Suppressor macrophage (primary cell): ENCODE measurements around the gene GRN.
"Not testable (repeated sequence)": the region's sequence is repeated elsewhere in the genome, so short reads cannot be mapped to it uniquely, and the experiment has no call there.

Experiments used
- DNase-seq, 4 experiments: peaks; one replicate each; pipeline ENCODE4 v3.0.0-alpha.2; 2020 to 2022

GRN gene

GRCh38 chr17:44361292-44362260 lies 16.5 kb downstream of the GRN start:
- no peak for DNase-seq

GRCh38 chr17:44362459-44362948 lies 17.4 kb downstream of the GRN start:
- no peak for DNase-seq

GRCh38 chr17:44362949-44363612 lies 18.0 kb downstream of the GRN start:
- DNase-seq: peak in 2 of 4 experiments; percentile 34 to 54

- peak; percentile 70 to 92 (median 84) for DNase-seq
Measured at GRCh38 chr17:44363613-44364159, 18.6 kb downstream of the GRN start, which contains the start of gene FAM171A2. Gene FAM171A2 (minus strand): TSS chr17:44363853. CDS start chr17:44363714, 139 bp downstream.

GRCh38 chr17:44365051-44365450 lies 19.9 kb downstream of the GRN start:
- DNase-seq: not testable (repeated sequence)

GRCh38 chr17:44367231-44367979 lies 22.3 kb downstream of the GRN start:
- no peak for DNase-seq

- DNase-seq: not testable (repeated sequence)
Measured at GRCh38 chr17:44368391-44369243, 23.5 kb downstream of the GRN start.

- DNase-seq: not testable (repeated sequence)
Measured at GRCh38 chr17:44369414-44370023, 24.4 kb downstream of the GRN start.

- DNase-seq: no peak
Measured at GRCh38 chr17:44372036-44372435, 26.9 kb downstream of the GRN start.

GRCh38 chr17:44374306-44375195 lies 29.4 kb downstream of the GRN start:
- no peak for DNase-seq

- DNase-seq: no peak
Measured at GRCh38 chr17:44375196-44376017, 30.3 kb downstream of the GRN start.

GRCh38 chr17:44376124-44376523 lies 31.0 kb downstream of the GRN start:
- peak in 3 of 4 experiments; percentile 22 to 54 (median 39) for DNase-seq

GRCh38 chr17:44376779-44377178 lies 31.7 kb downstream of the GRN start:
- DNase-seq: no peak

- no peak for DNase-seq
Measured at GRCh38 chr17:44378171-44378705, 33.1 kb downstream of the GRN start.

GRCh38 chr17:44379887-44380286 lies 34.8 kb downstream of the GRN start:
- DNase-seq: no peak

GRCh38 chr17:44380767-44381166 lies 35.7 kb downstream of the GRN start:
- DNase-seq: no peak

GRCh38 chr17:44381810-44382305 lies 36.8 kb downstream of the GRN start:
- DNase-seq: peak; percentile 21 to 49 (median 30)

- DNase-seq: no peak
Measured at GRCh38 chr17:44382917-44383316, 37.8 kb downstream of the GRN start.
